ENCODE data around the gene MGAT4A. TPM values are rescaled to one million over a fixed set of nuclear protein-coding genes. Genes with fewer than 3 reads are reported as not detected.
A peak's percentile ranks its signal among the peaks of the same experiment; 100 is the strongest.
"Not testable (repeated sequence)": the region's sequence is repeated elsewhere in the genome, so short reads cannot be mapped to it uniquely, and the experiment has no call there.

The MGAT4A gene
- total and polyA plus RNA-seq, 8 donors, result 14.1 to 72.1 (median 56.7) TPM

- 69 to 75% methylated on average over 3 of the region's 3 CpGs for WGBS, 2 donors
- DNase-seq, result no peak
- intact Hi-C loops (cut with DNase I), result loop anchor here in 1 of 3 donors (5.0 kb wide), 1 partner anchor 53 kb away; no protein-coding TSS in a partner anchor
- Histone ChIP-seq H3K27ac (no peak overlapping the region), H3K9me3 (no peaks in the 10 kb centered on the region), H3K4me3 (no peak overlapping the region), H3K36me3 (peaks cover 0 to 11% (median 0%) of the 10 kb centered on the region in 3 donors), H3K4me1 (peaks cover 0 to under 1% (median 0%) of the 10 kb centered on the region in 3 donors), H3K27me3 (no peaks in the 10 kb centered on the region)
- FAIRE-seq, result no peak
- ATAC-seq, result peak; percentile 27 to 70 (median 65)
- no peak for TF ChIP-seq CTCF (IDR thresholded peaks at IDR 0.05)
Measured at GRCh38 chr2:98664323-98664722, 66.6 kb downstream of the MGAT4A start.

- peaks cover 0 to 11% (median 0%) of the 10 kb centered on the region in 3 donors for H3K36me3 ChIP-seq
- H3K27ac ChIP-seq, result no peak overlapping the region
- intact Hi-C loops (cut with DNase I), result loop anchor here in 1 of 3 donors (5.0 kb wide), 1 partner anchor 54 kb away; no protein-coding TSS in a partner anchor
- 83 to 84% methylated on average over 12 of the region's 12 CpGs for WGBS, 2 donors
- H3K27me3 ChIP-seq, result no peaks in the 10 kb centered on the region
- FAIRE-seq, result no peak
- no peak for DNase-seq
- no peaks in the 10 kb centered on the region for H3K9me3 ChIP-seq
- peak in 3 of 4 donors; percentile 26 to 39 (median 27) for ATAC-seq
- no peak for TF ChIP-seq CTCF (IDR thresholded peaks at IDR 0.05)
- no peak overlapping the region for H3K4me3 ChIP-seq
- H3K4me1 ChIP-seq, result no peaks in the 10 kb centered on the region
Measured at GRCh38 chr2:98663511-98664090, 67.3 kb downstream of the MGAT4A start.

GRCh38 chr2:98659491-98659840 lies 71.5 kb downstream of the MGAT4A start:
- DNase-seq, H3K4me1 ChIP-seq, ATAC-seq, H3K4me3 ChIP-seq, H3K27ac ChIP-seq, H3K9me3 ChIP-seq, H3K27me3 ChIP-seq, FAIRE-seq: not testable (repeated sequence)
- peaks cover 0 to 22% (median 5%) of the 10 kb centered on the region in 3 donors for H3K36me3 ChIP-seq
- WGBS, 2 donors, result 95 to 97% methylated on average over 3 of the region's 3 CpGs
- intact Hi-C loops (cut with DNase I), result loop anchor here in 1 of 3 donors (10.0 kb wide), 1 partner anchor 55 kb away; no protein-coding TSS in a partner anchor

- Histone ChIP-seq H3K36me3 (peaks cover 0 to 23% (median 5%) of the 10 kb centered on the region in 3 donors), H3K4me1 (no peaks in the 10 kb centered on the region), H3K4me3 (no peak overlapping the region), H3K27me3 (no peaks in the 10 kb centered on the region), H3K9me3 (no peaks in the 10 kb centered on the region), H3K27ac (no peak overlapping the region)
- no peak for TF ChIP-seq CTCF (IDR thresholded peaks at IDR 0.05)
- ATAC-seq, result no peak
- WGBS, 2 donors, result 94 to 95% methylated on average over 4 of the region's 4 CpGs
- no peak for DNase-seq
- intact Hi-C loops (cut with DNase I), result loop anchor here in 1 of 3 donors (10.0 kb wide), 1 partner anchor 56 kb away; no protein-coding TSS in a partner anchor
- FAIRE-seq, result peak; percentile 57
Measured at GRCh38 chr2:98658816-98659490, 72.0 kb downstream of the MGAT4A start.

- ATAC-seq (no peak), FAIRE-seq (no peak), DNase-seq (no peak)
- Histone ChIP-seq H3K27me3 (no peaks in the 10 kb centered on the region), H3K36me3 (peaks cover 0 to 17% (median 5%) of the 10 kb centered on the region in 3 donors), H3K4me1 (peaks cover 0 to 9% (median 8%) of the 10 kb centered on the region in 3 donors), H3K4me3 (no peak overlapping the region), H3K9me3 (no peaks in the 10 kb centered on the region), H3K27ac (no peak overlapping the region)
- WGBS, 2 donors, result 88 to 92% methylated on average over 4 of the region's 4 CpGs
- intact Hi-C loops (cut with DNase I), result loop anchor here in 1 of 3 donors (10.0 kb wide), 1 partner anchor 58 kb away; no protein-coding TSS in a partner anchor
- no peak for TF ChIP-seq CTCF (IDR thresholded peaks at IDR 0.05)
Measured at GRCh38 chr2:98656800-98657199, 74.1 kb downstream of the MGAT4A start.
